Spleen (tissue), 13 donors: Measurements from ENCODE around the gene PRDX6. TPM values are rescaled to one million over a fixed set of nuclear protein-coding genes. Genes with fewer than 3 reads are reported as not detected.
A peak's percentile ranks its signal among the peaks of the same experiment; 100 is the strongest.

Source experiments
- DNase-seq: peaks from one replicate; pipeline ENCODE4 v3.0.0-alpha.2; 2020
- H3K27ac ChIP-seq, 8 donors: fragments of 200-600 bp; sonication (generic) in 7 of 8; 1 replicate in 4 of 8; 2 replicates in 4 of 8; pipeline versions ENCODE4 v1.5.0 to v1.8.0; 2016 to 2021; ENCODE audit warnings: inconsistent platforms in 4 of 8, mild to moderate bottlenecking in 4 of 8, moderate library complexity in 1 of 8
- H3K27me3 ChIP-seq, 7 donors: fragments of 200-600 bp; sonication (generic) in 6 of 7; replicated peaks in 1 of 7; 1 replicate in 4 of 7; 2 replicates in 3 of 7; pipeline versions ENCODE4 v1.5.0 to v1.8.0; 2016 to 2021; ENCODE audit warnings: inconsistent platforms in 3 of 7, mild to moderate bottlenecking in 1 of 7
- H3K36me3 ChIP-seq, 6 donors: fragments of 200-600 bp; sonication (generic) in 5 of 6; 1 replicate in 4 of 6; 2 replicates in 2 of 6; pipeline versions ENCODE4 v1.5.0 to v1.8.0; 2016 to 2021; ENCODE audit warnings: inconsistent platforms in 2 of 6
- H3K4me1 ChIP-seq, 6 donors: fragments of 200-600 bp; sonication (generic) in 5 of 6; 1 replicate in 3 of 6; 2 replicates in 3 of 6; pipeline versions ENCODE4 v1.5.0 to v1.8.0; 2016 to 2021; ENCODE audit warnings: inconsistent platforms in 3 of 6
- H3K4me3 ChIP-seq, 8 donors: fragments of 200-600 bp; sonication (generic) in 7 of 8; 1 replicate in 4 of 8; 2 replicates in 4 of 8; pipeline versions ENCODE4 v1.5.0 to v1.8.0; 2016 to 2021; ENCODE audit warnings: inconsistent platforms in 4 of 8, mild to moderate bottlenecking in 4 of 8, moderate library complexity in 2 of 8
- H3K9me3 ChIP-seq, 8 donors: fragments of 200-600 bp; sonication (generic) in 7 of 8; 1 replicate in 4 of 8; 2 replicates in 4 of 8; pipeline versions ENCODE4 v1.5.0 to v1.8.0; 2016 to 2021; ENCODE audit warnings: inconsistent platforms in 4 of 8
- POLR2A ChIP-seq, 3 donors: fragments of 450-650 bp; IDR thresholded peaks; one replicate each; pipeline ENCODE4 v1.5.1; 2017; ENCODE audit warnings: antibody characterized with exemption in 3 of 3, mild to moderate bottlenecking in 1 of 3
- POLR2AphosphoS5 ChIP-seq, 3 donors: sonication (generic); formaldehyde crosslinking; IDR thresholded peaks; one replicate each; pipeline ENCODE4 v1.5.1; 2017; ENCODE audit warnings: antibody characterized with exemption in 3 of 3
- WGBS, 5 donors: extraction: QIAGEN DNeasy Blood & Tissue Kit in 3 of 5; methylation state at CpG; one replicate each; pipeline versions ENCODE4 v1.1.5 to v1.1.7; 2013 to 2018; 5-methylcytosine and 5-hydroxymethylcytosine counted together
- intact Hi-C: fragments of 100-400 bp; cut with DNase I; formaldehyde crosslinking; loops from one replicate; pipeline ENCODE4 v1.15.0; 2023; ENCODE audit warnings: low total_unique reads
- long read RNA-seq, 2 donors: transcript quantifications; one replicate each; lab custom pipeline, GENCODE V29; 2026
- polyA plus RNA-seq, 3 donors: library from polyadenylated mRNA; stranded (reverse); fragments of 200-250 nt; gene quantifications; one replicate each; pipeline ENCODE4 v1.2.1, GENCODE V29; 2013
- total RNA-seq, 7 donors: library from RNA; depleted of rRNA in 3 of 7; stranded (reverse); fragments of >200 nt in 3 of 7; fragmentation: NEBNext Ultra II Directional in 4 of 7; extraction: Animal tissue kit (Norgen Biotek cat#: 25700) in 4 of 7; gene quantifications; one replicate each; pipeline versions ENCODE4 v1.1.0 to v1.2.1, GENCODE V29; 2016 to 2021
- TF ChIP-seq, protein P1 (sequence below), 11 experiments: fragments of 200-600 bp in 7 of 11; fragments of 450-650 bp in 4 of 11; sonication (generic) in 4 of 11; IDR thresholded peaks in 8 of 11; conservative IDR thresholded peaks in 3 of 11; 1 replicate in 7 of 11; 2 replicates in 4 of 11; pipeline versions ENCODE4 v1.4.0 to v1.8.0; 2016 to 2021; ENCODE audit warnings: antibody characterized with exemption in 11 of 11, inconsistent platforms in 4 of 11, mild to moderate bottlenecking in 1 of 11
- donor health status: healthy with polysubstance abuse.
- donor health status: DM: no; HTN: no; CAD: no; lungs with moderate emphysema.
- donor health status: DM: no; HTN: no; CAD: no.
- donor health status: Bipolar disorder and iron deficiency.
- donor health status: healthy.
- donor health status: DM: no; HTN: no; CAD: no.
- donor health status: DM: yes; HTN: yes; CAD: no.

PRDX6 gene, protein sequence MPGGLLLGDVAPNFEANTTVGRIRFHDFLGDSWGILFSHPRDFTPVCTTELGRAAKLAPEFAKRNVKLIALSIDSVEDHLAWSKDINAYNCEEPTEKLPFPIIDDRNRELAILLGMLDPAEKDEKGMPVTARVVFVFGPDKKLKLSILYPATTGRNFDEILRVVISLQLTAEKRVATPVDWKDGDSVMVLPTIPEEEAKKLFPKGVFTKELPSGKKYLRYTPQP
- total RNA-seq (100 to 1,000 TPM; 122 to 197 (median 143) TPM), polyA plus RNA-seq (100 to 1,000 TPM; 133 to 240 (median 154) TPM)
- long read RNA-seq, donor 1, transcript PRDX6-203 (4 exons, 859 nt), result minor isoform, 5 of 187 reads
- long read RNA-seq, donor 1, transcript PRDX6-201 (5 exons, 1,751 nt), result major isoform, 127 of 187 reads
- long read RNA-seq, donor 1, partial matches to known transcripts, result 47 of 187 reads
- long read RNA-seq, donor 1, other reads (novel, unspliced or antisense), result 6 of 187 reads
- long read RNA-seq, donor 2, transcript PRDX6-203 (4 exons, 859 nt), result minor isoform, 6 of 105 reads
- long read RNA-seq, donor 2, transcript PRDX6-201 (5 exons, 1,751 nt), result major isoform, 82 of 105 reads
- long read RNA-seq, donor 2, partial matches to known transcripts, result 16 of 105 reads
- long read RNA-seq, donor 2, other reads (novel, unspliced or antisense), result 0 of 105 reads

DNA sequence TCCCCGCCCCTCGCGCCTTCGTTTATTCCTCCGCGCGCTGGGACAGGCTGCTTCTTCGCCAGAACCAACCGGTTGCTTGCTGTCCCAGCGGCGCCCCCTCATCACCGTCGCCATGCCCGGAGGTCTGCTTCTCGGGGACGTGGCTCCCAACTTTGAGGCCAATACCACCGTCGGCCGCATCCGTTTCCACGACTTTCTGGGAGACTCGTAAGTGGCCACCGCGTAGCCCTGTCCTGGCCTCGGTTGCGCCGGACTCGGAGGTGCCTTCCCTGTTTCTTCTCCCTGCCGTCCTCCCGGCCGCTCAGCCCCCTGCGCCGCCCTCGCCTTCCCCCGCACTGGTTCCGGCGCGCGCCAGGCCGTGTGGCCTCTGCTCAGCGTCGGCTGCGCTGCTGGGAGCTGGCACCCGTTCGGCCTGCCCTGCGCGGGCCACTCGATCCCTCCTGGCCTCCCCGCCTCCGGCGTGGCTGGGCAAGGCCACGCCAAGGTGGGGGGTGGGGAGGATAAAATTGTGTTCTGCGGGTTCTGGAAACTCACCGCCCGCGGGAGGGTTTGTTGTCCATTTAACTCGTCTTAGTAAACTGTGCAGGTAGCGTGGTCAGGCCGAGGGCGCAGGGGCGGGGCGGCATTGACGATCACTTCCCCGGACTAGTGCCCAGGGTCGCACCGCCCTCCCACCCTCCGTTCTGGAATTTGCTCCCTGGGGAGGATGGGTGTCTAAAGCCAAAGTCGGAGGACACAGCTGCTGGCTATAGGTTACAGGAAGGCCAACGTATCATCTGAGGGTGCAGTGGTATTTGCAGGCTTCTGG lies at the start of gene PRDX6:
Gene PRDX6, plus strand, starts transcription at position 50 of the 808 bp plus-strand sequence. Its CDS starts 63 bp downstream, at position 113.
- TF ChIP-seq POLR2A (IDR thresholded peaks at IDR 0.05), result peak; percentile 58 to 80 (median 59)
- TF ChIP-seq, protein P1, sequence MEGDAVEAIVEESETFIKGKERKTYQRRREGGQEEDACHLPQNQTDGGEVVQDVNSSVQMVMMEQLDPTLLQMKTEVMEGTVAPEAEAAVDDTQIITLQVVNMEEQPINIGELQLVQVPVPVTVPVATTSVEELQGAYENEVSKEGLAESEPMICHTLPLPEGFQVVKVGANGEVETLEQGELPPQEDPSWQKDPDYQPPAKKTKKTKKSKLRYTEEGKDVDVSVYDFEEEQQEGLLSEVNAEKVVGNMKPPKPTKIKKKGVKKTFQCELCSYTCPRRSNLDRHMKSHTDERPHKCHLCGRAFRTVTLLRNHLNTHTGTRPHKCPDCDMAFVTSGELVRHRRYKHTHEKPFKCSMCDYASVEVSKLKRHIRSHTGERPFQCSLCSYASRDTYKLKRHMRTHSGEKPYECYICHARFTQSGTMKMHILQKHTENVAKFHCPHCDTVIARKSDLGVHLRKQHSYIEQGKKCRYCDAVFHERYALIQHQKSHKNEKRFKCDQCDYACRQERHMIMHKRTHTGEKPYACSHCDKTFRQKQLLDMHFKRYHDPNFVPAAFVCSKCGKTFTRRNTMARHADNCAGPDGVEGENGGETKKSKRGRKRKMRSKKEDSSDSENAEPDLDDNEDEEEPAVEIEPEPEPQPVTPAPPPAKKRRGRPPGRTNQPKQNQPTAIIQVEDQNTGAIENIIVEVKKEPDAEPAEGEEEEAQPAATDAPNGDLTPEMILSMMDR (IDR thresholded peaks at IDR 0.05 in 8 of 11, conservative IDR thresholded peaks at IDR 0.05 in 3 of 11), result peak in 3 of 11 experiments; percentile 3 to 12 (median 11)
- TF ChIP-seq POLR2AphosphoS5 (IDR thresholded peaks at IDR 0.05), result peak; percentile 95 to 98 (median 96)
- Histone ChIP-seq H3K27ac (peak within 1 kb of the TSS; percentile 96 to 99 (median 97)), H3K9me3 (no peaks in the 10 kb centered on the region), H3K36me3 (peaks cover 2 to 27% (median 16%) of the 10 kb centered on the region in 6 donors), H3K4me3 (peak within 1 kb of the TSS; percentile 66 to 91 (median 88)), H3K4me1 (peaks cover 30 to 72% (median 61%) of the 10 kb centered on the region in 6 donors), H3K27me3 (no peaks in the 10 kb centered on the region)
- 0 to 1% (median 0%) methylated on average over 47 to 69 of the region's 69 CpGs for WGBS, 5 donors
- intact Hi-C loops, result loop anchor here (5.0 kb wide), 1 partner anchor 685 kb away; no protein-coding TSS in a partner anchor
- peak; percentile 98 for DNase-seq

DNA sequence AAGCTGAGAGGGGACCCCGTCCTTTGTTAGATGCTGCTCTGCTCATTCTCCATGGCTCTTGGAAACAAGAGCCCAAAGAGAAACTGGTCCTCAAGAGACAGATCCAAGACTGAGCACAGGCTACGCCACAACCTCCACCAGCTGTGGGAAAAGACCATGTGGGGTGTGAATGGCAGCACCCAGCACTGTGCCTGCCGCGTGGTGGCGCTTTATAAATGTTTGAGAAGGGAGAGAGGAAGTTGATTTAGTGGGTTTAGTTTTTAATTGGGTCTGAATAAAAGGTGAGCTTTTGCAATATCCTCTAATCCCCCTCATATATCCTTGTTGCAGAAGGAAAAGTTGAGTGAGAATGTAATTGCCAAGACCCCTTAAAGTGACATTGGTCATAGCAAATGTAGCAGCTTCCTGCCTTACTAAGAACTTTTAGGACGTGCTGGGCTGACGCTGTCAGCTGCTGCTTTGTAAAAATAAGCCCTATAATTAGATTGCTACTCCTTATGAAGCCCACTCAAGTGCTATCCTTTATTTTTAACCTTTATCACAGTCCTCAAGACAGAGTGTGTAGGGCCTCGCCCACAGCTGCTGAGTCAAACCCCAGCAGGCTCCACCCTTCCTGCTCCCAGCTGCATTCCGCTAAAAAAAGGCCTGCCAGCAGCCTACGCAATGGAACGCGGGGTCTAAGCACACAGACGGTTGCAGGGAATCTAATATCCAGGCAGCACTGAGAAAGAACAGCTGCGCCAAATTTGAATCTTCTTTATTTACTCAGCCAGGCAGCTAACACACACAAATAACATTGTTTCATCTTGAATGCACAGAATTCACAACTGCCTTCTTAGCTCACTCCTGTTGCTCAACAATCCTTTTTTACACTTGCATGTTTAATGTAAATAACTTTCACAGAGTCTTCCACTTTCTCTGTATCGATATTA lies 47.4 kb upstream of the PRDX6 start:
- intact Hi-C loops, result loop anchor here (5.0 to 10.0 kb wide), 3 partner anchors 43 to 685 kb away; partner anchors contain the start of genes CENPL and DARS2
- H3K36me3 ChIP-seq, result no peaks in the 10 kb centered on the region
- H3K27me3 ChIP-seq, result no peaks in the 10 kb centered on the region
- 10 to 12% (median 11%) methylated on average over 15 of the region's 15 CpGs for WGBS, 5 donors
- DNase-seq, result peak; percentile 89
- peak overlapping the region in 3 of 8 donors; percentile 5 to 44 (median 17) for H3K4me3 ChIP-seq
- H3K9me3 ChIP-seq, result no peaks in the 10 kb centered on the region
- TF ChIP-seq, protein P1 (IDR thresholded peaks at IDR 0.05 in 8 of 11, conservative IDR thresholded peaks at IDR 0.05 in 3 of 11), result peak; percentile 45 to 78 (median 74)
- no peak for TF ChIP-seq POLR2A (IDR thresholded peaks at IDR 0.05)
- TF ChIP-seq POLR2AphosphoS5 (IDR thresholded peaks at IDR 0.05), result peak in 2 of 3 donors; percentile 59 to 68
- peak overlapping the region; percentile 65 to 86 (median 82) for H3K27ac ChIP-seq
- H3K4me1 ChIP-seq, result peaks cover 22 to 34% (median 27%) of the 10 kb centered on the region in 6 donors

DNA sequence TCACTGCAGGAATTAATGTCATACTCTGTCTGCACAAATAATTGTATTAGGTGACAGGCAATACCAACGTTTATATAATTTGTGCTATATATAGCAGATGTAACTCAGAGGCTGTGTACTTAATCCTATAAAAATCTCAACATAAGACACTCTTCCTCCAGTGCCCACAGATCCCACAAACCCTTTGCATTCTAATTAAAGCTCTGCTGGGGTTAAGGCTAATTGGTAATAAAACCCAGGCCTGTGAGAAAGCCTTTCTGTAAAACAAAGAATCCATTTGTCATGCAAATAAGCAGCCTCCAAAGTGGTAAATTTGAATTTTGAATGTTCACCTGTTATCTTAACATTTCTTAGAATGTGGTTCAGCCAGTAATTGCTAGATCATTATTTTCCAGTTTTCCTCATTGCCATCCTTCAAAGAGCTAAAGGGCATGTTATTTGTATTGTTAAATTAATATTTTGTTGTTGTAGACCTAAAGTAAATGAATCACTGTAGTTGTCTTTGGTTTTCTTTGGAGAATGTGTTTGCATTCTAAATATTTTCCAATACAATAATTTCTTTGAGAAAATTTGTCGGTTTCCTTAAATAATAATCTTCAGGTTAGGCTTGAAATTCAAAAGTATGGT lies 46.3 kb upstream of the PRDX6 start:
- Histone ChIP-seq H3K27me3 (no peaks in the 10 kb centered on the region), H3K4me3 (no peak overlapping the region), H3K36me3 (no peaks in the 10 kb centered on the region), H3K4me1 (peaks cover 22 to 34% (median 27%) of the 10 kb centered on the region in 6 donors), H3K27ac (peak overlapping the region in 7 of 8 donors; percentile 65 to 86 (median 83)), H3K9me3 (no peaks in the 10 kb centered on the region)
- intact Hi-C loops, result loop anchor here (5.0 kb wide), 2 partner anchors 42 to 392 kb away; partner anchors contain the start of genes CENPL and DARS2
- WGBS, 5 donors, result 1 to 5% (median 2%) methylated on average over 2 of the region's 2 CpGs
- TF ChIP-seq POLR2AphosphoS5 (IDR thresholded peaks at IDR 0.05) (no peak), POLR2A (IDR thresholded peaks at IDR 0.05) (no peak)
- TF ChIP-seq, protein P1 (IDR thresholded peaks at IDR 0.05 in 8 of 11, conservative IDR thresholded peaks at IDR 0.05 in 3 of 11), result no peak
- no peak for DNase-seq
